Psoas muscle (tissue), 8 donors: ENCODE data around the gene TMEM43. TPM values are rescaled to one million over a fixed set of nuclear protein-coding genes. Genes with fewer than 3 reads are reported as not detected.

Experiments used
- ATAC-seq, 4 donors: fragments of 200-7000 bp; cut with Tn5 transposase; one replicate each; pipeline ENCODE4 v1.9.1; 2020; ENCODE audit warnings: moderate library complexity in 3 of 4, mild to moderate bottlenecking in 2 of 4
- DNase-seq, 2 donors: peaks; one replicate each; pipeline ENCODE4 v3.0.0-alpha.2; 2020
- H3K27ac ChIP-seq: fragments of 200-600 bp; one replicate; pipeline ENCODE4 v1.8.0; 2022
- H3K27me3 ChIP-seq, 3 donors: fragments of 200-600 bp in 1 of 3; one replicate each; pipeline versions ENCODE4 v1.6.1 to v1.8.0; 2013 to 2022; ENCODE audit warnings: low read length in 2 of 3, mild to moderate bottlenecking in 2 of 3, moderate library complexity in 1 of 3; ENCODE audit not compliant: insufficient read depth in 3 of 3
- H3K36me3 ChIP-seq, 2 donors: fragments of 200-600 bp in 1 of 2; one replicate each; pipeline versions ENCODE4 v1.6.1 to v1.8.0; 2013 to 2022; ENCODE audit warnings: low read depth in 1 of 2, mild to moderate bottlenecking in 1 of 2, moderate library complexity in 1 of 2; ENCODE audit not compliant: insufficient read depth in 1 of 2
- H3K4me1 ChIP-seq: fragments of 200-600 bp; one replicate; pipeline ENCODE4 v1.8.0; 2022
- H3K4me3 ChIP-seq: fragments of 200-600 bp; one replicate; pipeline ENCODE4 v1.8.0; 2022; ENCODE audit warnings: mild to moderate bottlenecking
- H3K9me3 ChIP-seq: fragments of 200-600 bp; one replicate; pipeline ENCODE4 v1.8.0; 2022
- WGBS, 3 donors: extraction: QIAGEN DNeasy Blood & Tissue Kit; methylation state at CpG; one replicate each; pipeline versions ENCODE4 v1.1.6 to v1.1.7; 2013; 5-methylcytosine and 5-hydroxymethylcytosine counted together
- intact Hi-C, 2 donors: fragments of 100-400 bp; cut with DNase I; formaldehyde crosslinking; loops; one replicate each; pipeline versions ENCODE4 v1.11.0 to v1.14.2; 2022
- polyA plus RNA-seq, 3 donors: library from polyadenylated mRNA; stranded (reverse); fragments of 200-250 nt; gene quantifications; one replicate each; pipeline ENCODE4 v1.2.3, GENCODE V29; 2013
- total RNA-seq, 4 donors: library from RNA; stranded (reverse); fragmentation: NEBNext Ultra II Directional in 2 of 4; extraction: Animal tissue kit (Norgen Biotek cat#: 25700) in 2 of 4; gene quantifications; one replicate each; pipeline versions ENCODE4 v1.2.1 to v1.2.4, GENCODE V29; 2021 to 2023
- TF ChIP-seq, protein P1 (sequence below): fragments of 200-600 bp; IDR thresholded peaks from one replicate; pipeline ENCODE4 v1.8.0; 2022; ENCODE audit warnings: antibody characterized with exemption
- donor health status: healthy with polysubstance abuse.
- donor health status: DM: no; HTN: no; CAD: no; lungs with moderate emphysema.
- donor health status: Bipolar disorder and iron deficiency.
- donor health status: healthy.
- donor health status: DM: yes; HTN: yes; CAD: no.
- donor health status: DM: no; HTN: no; CAD: no.
- donor health status: DM: no; HTN: no; CAD: no.
- donor health status: DM: yes; HTN: yes; CAD: no.

TMEM43 gene
- total and polyA plus RNA-seq, 7 donors, result 28.2 to 107 (median 41.5) TPM

DNA sequence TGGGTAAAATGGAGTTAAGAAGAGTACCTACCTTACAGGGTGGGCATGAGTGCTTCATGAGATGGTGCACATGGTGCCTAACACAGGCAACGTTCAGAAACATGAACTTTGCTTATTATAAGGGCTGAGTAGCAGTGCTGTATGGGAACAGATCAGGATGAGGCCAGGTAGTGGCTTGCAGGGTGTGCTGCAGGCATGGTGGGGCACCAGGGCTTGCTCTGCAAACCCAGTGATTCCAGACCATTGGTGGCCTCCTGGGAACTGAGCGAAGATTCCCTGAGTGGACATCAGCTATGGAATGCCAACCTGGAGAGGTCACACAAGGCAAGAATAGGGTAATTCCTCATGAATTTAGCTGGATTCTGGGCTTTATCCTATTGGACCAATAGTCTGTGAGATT, 15.8 kb downstream of the TMEM43 start:
- H3K27ac ChIP-seq, result peak overlapping the region; percentile 46

DNA sequence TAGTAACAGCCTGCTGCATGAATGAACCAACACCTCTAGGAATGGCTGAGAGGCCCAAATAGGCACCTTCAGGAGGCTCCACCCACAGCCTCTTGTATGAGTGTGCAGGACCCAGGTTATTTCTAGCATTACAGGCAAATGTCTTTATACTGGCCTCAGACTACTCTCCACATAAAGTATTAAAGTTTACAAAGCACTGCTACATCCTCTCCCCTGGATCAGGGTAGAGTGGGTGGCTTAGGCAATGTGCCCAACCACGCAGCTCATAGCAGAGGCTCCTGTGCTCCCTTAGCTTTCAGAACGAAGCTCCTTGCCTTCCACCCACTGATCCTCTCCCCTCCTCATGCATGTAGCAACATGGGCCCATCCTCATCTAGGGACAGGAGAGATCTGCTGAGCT, 16.3 kb downstream of the TMEM43 start:
- peak in 2 of 4 donors; percentile 19 to 28 for ATAC-seq
- Histone ChIP-seq H3K27me3 (no peaks in the 10 kb centered on the region), H3K27ac (peak overlapping the region; percentile 46), H3K36me3 (peaks cover 0 to 80% of the 10 kb centered on the region in 2 donors), H3K4me1 (peaks cover 52% of the 10 kb centered on the region), H3K9me3 (no peaks in the 10 kb centered on the region), H3K4me3 (no peak overlapping the region)
- 31 to 76% (median 60%) methylated on average over 2 of the region's 2 CpGs for WGBS, 3 donors
- intact Hi-C loops, result loop anchor here in 1 of 2 donors (5.0 kb wide), 1 partner anchor 36 kb away; the partner anchor contains the start of genes LSM3 and XPC
- DNase-seq, result no peak
- TF ChIP-seq, protein P1, sequence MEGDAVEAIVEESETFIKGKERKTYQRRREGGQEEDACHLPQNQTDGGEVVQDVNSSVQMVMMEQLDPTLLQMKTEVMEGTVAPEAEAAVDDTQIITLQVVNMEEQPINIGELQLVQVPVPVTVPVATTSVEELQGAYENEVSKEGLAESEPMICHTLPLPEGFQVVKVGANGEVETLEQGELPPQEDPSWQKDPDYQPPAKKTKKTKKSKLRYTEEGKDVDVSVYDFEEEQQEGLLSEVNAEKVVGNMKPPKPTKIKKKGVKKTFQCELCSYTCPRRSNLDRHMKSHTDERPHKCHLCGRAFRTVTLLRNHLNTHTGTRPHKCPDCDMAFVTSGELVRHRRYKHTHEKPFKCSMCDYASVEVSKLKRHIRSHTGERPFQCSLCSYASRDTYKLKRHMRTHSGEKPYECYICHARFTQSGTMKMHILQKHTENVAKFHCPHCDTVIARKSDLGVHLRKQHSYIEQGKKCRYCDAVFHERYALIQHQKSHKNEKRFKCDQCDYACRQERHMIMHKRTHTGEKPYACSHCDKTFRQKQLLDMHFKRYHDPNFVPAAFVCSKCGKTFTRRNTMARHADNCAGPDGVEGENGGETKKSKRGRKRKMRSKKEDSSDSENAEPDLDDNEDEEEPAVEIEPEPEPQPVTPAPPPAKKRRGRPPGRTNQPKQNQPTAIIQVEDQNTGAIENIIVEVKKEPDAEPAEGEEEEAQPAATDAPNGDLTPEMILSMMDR, result no peak

More for the DNA sequence above, 15.8 kb downstream of the TMEM43 start:
- H3K27me3 ChIP-seq, result no peaks in the 10 kb centered on the region
- TF ChIP-seq, protein P1, result no peak
- WGBS, 3 donors, result 53 to 79% (median 68%) methylated on average over 2 of the region's 2 CpGs
- intact Hi-C loops, result loop anchor here in 1 of 2 donors (5.0 kb wide), 1 partner anchor 37 kb away; the partner anchor contains the start of genes LSM3 and XPC
- DNase-seq, result no peak
- no peaks in the 10 kb centered on the region for H3K9me3 ChIP-seq
- H3K4me3 ChIP-seq, result no peak overlapping the region
- H3K4me1 ChIP-seq, result peaks cover 52% of the 10 kb centered on the region
- peaks cover 0 to 80% of the 10 kb centered on the region in 2 donors for H3K36me3 ChIP-seq
- ATAC-seq, result no peak

DNA sequence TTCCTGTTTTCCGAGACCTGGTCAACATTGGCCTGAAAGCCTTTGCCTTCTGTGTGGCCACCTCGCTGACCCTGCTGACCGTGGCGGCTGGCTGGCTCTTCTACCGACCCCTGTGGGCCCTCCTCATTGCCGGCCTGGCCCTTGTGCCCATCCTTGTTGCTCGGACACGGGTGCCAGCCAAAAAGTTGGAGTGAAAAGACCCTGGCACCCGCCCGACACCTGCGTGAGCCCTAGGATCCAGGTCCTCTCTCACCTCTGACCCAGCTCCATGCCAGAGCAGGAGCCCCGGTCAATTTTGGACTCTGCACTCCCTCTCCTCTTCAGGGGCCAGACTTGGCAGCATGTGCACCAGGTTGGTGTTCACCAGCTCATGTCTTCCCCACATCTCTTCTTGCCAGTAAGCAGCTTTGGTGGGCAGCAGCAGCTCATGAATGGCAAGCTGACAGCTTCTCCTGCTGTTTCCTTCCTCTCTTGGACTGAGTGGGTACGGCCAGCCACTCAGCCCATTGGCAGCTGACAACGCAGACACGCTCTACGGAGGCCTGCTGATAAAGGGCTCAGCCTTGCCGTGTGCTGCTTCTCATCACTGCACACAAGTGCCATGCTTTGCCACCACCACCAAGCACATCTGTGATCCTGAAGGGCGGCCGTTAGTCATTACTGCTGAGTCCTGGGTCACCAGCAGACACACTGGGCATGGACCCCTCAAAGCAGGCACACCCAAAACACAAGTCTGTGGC, 16.9 kb downstream of the TMEM43 start:
- Histone ChIP-seq H3K36me3 (peaks cover 0 to 80% of the 10 kb centered on the region in 2 donors), H3K4me3 (no peak overlapping the region), H3K27ac (peak overlapping the region; percentile 46), H3K27me3 (no peaks in the 10 kb centered on the region), H3K4me1 (peaks cover 46% of the 10 kb centered on the region), H3K9me3 (no peaks in the 10 kb centered on the region)
- no peak for DNase-seq
- TF ChIP-seq, protein P1, result no peak
- ATAC-seq, result no peak
- WGBS, 3 donors, result 78 to 85% (median 82%) methylated on average over 19 of the region's 19 CpGs
- intact Hi-C loops, result loop anchor here in 1 of 2 donors (5.0 kb wide), 1 partner anchor 36 kb away; the partner anchor contains the start of genes LSM3 and XPC

DNA sequence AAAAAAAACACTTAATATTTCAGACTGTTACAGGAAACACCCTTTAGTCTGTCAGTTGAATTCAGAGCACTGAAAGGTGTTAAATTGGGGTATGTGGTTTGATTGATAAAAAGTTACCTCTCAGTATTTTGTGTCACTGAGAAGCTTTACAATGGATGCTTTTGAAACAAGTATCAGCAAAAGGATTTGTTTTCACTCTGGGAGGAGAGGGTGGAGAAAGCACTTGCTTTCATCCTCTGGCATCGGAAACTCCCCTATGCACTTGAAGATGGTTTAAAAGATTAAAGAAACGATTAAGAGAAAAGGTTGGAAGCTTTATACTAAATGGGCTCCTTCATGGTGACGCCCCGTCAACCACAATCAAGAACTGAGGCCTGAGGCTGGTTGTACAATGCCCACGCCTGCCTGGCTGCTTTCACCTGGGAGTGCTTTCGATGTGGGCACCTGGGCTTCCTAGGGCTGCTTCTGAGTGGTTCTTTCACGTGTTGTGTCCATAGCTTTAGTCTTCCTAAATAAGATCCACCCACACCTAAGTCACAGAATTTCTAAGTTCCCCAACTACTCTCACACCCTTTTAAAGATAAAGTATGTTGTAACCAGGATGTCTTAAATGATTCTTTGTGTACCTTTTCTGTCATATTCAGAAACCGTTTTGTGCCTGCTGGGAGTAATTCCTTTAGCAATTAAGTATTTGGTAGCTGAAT, 17.9 kb downstream of the TMEM43 start:
- H3K9me3 ChIP-seq, result no peaks in the 10 kb centered on the region
- H3K4me1 ChIP-seq, result peaks cover 39% of the 10 kb centered on the region
- TF ChIP-seq, protein P1, result no peak
- no peak overlapping the region for H3K4me3 ChIP-seq
- no peak for DNase-seq
- no peaks in the 10 kb centered on the region for H3K27me3 ChIP-seq
- ATAC-seq, result no peak
- peak overlapping the region; percentile 79 for H3K27ac ChIP-seq
- WGBS, 3 donors, result 82 to 89% (median 86%) methylated on average over 8 of the region's 8 CpGs
- H3K36me3 ChIP-seq, result peaks cover 0 to 81% of the 10 kb centered on the region in 2 donors
- intact Hi-C loops, result loop anchor here in 1 of 2 donors (5.0 kb wide), 1 partner anchor 35 kb away; the partner anchor contains the start of genes LSM3 and XPC
